Upper lobe of left lung (tissue), 4 donors: ENCODE results near the gene PLPP1.

Experiments
- CTCF ChIP-seq, 6 experiments: fragments of 450-650 bp in 4 of 6; fragments of 200-600 bp in 2 of 6; sonication (generic) in 2 of 6; IDR thresholded peaks; one replicate each; pipeline ENCODE4 v1.5.1; 2016 to 2019; ENCODE audit warnings: antibody characterized with exemption in 6 of 6
- POLR2A ChIP-seq, 4 donors: fragments of 450-650 bp; IDR thresholded peaks; one replicate each; pipeline ENCODE4 v1.5.1; 2016 to 2017; ENCODE audit warnings: antibody characterized with exemption in 4 of 4, mild to moderate bottlenecking in 2 of 4
- POLR2AphosphoS5 ChIP-seq, 2 donors: sonication (generic); formaldehyde crosslinking; IDR thresholded peaks; one replicate each; pipeline ENCODE4 v1.5.1; 2017; ENCODE audit warnings: antibody characterized with exemption in 2 of 2

- TF ChIP-seq CTCF (IDR thresholded peaks at IDR 0.05): no peak
- TF ChIP-seq POLR2AphosphoS5 (IDR thresholded peaks at IDR 0.05): no peak
- no peak for TF ChIP-seq POLR2A (IDR thresholded peaks at IDR 0.05)
Observed at GRCh38 chr5:55413644-55414043, 121.1 kb downstream of the PLPP1 start.
